ENCODE measurements around the gene CTNNA2.

GRCh38 chr2:80464275-80464674 is 951.4 kb downstream of the CTNNA2 start:
- no peak for TF ChIP-seq CTCF (IDR thresholded peaks at IDR 0.05)
- no peak for TF ChIP-seq POLR2AphosphoS5 (IDR thresholded peaks at IDR 0.05)
- no peak for TF ChIP-seq EP300 (IDR thresholded peaks at IDR 0.05)
- no peak for TF ChIP-seq POLR2A (IDR thresholded peaks at IDR 0.05)
